Fibroblast of mammary gland (primary cell): ENCODE measurements around the gene FOXN3.
A peak's percentile ranks its signal among the peaks of the same experiment; 100 is the strongest.

Experiments used
- DNase-seq: peaks from one replicate; pipeline ENCODE4 v3.0.0-alpha.2; 2010; ENCODE audit warnings: low read depth
- H3K4me3 ChIP-seq: 2 replicates; pipeline ENCODE4 v1.5.1; 2011; ENCODE audit warnings: low read depth, mild to moderate bottlenecking, low read length, moderate library complexity; ENCODE audit not compliant: control insufficient read depth
- CTCF ChIP-seq: conservative IDR thresholded peaks from 2 replicates; pipeline ENCODE4 v1.5.1; 2011; ENCODE audit warnings: low read depth, low read length, inconsistent platforms; ENCODE audit not compliant: control insufficient read depth, insufficient read depth

FOXN3 gene

GRCh38 chr14:89432226-89432625 lies 15.2 kb upstream of the FOXN3 start:
- no peak for DNase-seq
- no peak for TF ChIP-seq CTCF
- no peak overlapping the region for H3K4me3 ChIP-seq

GRCh38 chr14:89430391-89431236 lies 13.6 kb upstream of the FOXN3 start:
- H3K4me3 ChIP-seq, result no peak overlapping the region

GRCh38 chr14:89429199-89430181 lies 12.5 kb upstream of the FOXN3 start:
- no peak overlapping the region for H3K4me3 ChIP-seq
- no peak for TF ChIP-seq CTCF
- DNase-seq, result no peak

More at GRCh38 chr14:89430391-89431236, 13.6 kb upstream of the FOXN3 start:
- TF ChIP-seq CTCF, result no peak
- peak; percentile 66 for DNase-seq

GRCh38 chr14:89428546-89429198 lies 11.6 kb upstream of the FOXN3 start:
- H3K4me3 ChIP-seq, result no peak overlapping the region
- no peak for DNase-seq
- no peak for TF ChIP-seq CTCF

GRCh38 chr14:89428173-89428523 lies 11.1 kb upstream of the FOXN3 start:
- no peak for DNase-seq
- no peak overlapping the region for H3K4me3 ChIP-seq
- no peak for TF ChIP-seq CTCF

GRCh38 chr14:89427426-89428172 lies 10.6 kb upstream of the FOXN3 start:
- DNase-seq, result peak; percentile 59
- H3K4me3 ChIP-seq, result no peak overlapping the region
- TF ChIP-seq CTCF, result no peak
